NK-92 treated with Interleukin-12 subunit alpha and Interleukin-12 subunit beta, amount 100 ng/mL, for 24 hours (cell line): Measurements from ENCODE around the gene DNAJC1.

ENCODE experiments used
- DNase-seq: peaks from one replicate; lab custom pipeline; 2025; lab: John Stamatoyannopoulos, UW

DNAJC1 gene

DNA sequence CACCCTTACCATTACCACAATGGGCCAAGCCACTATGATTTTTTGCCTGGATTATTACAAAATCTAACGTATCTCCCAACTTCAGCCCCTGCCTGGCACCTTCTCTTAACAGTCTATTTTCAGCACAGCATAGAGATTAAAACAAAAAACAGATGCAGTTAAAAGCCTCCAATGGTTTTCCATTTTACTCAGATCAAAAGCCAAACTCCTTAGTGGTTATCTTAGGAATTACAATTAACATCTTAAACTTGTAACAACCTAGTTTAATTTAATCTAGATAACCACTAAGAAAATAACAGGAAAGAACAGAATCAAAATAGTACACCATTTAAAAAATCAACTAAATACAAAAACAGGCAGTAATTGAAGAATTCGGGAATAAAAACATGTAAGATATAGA, 43.5 kb downstream of the DNAJC1 start:
- no peak for DNase-seq

DNA sequence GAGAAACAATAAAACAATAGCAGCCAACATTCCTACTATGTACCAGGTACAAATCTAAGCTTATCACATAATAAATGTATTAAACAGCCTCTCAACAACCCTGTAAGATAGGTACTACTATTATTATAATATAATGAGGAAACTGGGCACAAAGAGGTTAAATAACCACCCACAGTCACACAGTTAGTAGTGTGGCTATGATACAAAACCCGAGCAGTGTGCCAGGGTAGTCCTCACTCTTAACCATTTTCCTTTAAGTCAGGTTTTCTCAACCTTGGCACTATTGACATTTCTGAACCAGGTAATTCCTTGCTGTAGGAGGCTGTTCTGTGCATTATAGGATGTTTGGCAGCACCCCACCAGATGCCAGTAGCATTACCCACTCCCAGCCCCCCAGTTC, 48.8 kb downstream of the DNAJC1 start:
- DNase-seq = no peak

DNA sequence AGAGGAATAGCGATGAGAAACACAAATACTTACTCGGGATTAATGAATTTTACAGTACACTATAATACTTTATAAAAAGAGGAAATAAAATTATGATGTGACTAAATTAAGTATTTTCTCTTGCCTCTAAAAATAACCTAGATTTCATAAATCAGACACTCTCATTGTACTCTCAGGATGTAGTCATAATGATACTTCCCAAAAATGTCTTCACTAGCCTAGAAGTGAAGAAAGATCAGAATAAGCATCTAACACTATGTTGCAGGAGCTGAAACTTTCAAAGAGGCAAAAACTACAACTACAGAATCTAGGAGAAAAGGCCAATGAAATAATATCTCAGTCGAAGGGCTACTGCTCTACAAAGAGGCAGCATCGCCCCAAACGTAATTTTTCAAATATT, 49.4 kb downstream of the DNAJC1 start:
- no peak for DNase-seq

DNA sequence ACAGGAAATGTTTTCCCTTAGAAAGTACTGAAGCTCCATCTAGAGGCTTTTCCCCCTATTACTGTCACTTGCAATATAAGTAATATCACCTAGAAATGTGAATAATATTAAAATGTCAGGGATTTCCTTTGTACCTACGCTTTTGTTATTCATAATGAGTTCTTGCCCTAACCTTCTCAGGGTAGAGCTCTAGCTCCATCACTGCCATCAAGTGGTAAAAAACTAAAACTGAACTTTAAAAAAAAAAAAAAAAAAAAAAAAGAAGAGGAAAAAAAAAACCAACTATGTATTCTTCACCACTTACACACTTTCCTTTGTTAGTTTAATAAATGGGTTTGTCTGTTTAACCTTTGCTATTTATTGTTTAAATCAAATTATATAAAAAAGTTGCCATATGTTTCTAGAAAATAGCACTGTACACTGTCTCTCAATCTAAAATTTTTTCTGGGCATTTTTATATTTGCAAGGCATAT, 49.9 kb downstream of the DNAJC1 start:
- DNase-seq = no peak

DNA sequence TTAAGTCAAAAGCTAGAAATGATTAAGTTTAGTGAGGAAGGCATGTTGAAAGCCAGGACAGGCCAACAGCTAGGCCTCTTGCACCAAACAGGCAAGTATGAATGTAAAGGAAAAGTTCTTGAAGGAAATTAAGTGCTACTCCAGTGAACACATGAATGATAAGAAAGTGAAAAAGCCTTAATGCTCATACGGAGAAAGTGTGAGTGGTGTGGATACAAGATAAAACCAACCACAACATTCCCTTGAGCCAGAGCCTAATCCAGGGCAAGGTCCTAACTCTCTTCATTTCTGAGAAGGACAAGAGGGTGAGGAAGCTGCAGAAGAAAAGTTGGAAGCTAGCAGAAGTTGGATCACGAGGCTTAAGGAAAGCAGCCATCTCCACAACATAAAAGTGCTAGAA, 53.0 kb downstream of the DNAJC1 start:
- no peak for DNase-seq

DNA sequence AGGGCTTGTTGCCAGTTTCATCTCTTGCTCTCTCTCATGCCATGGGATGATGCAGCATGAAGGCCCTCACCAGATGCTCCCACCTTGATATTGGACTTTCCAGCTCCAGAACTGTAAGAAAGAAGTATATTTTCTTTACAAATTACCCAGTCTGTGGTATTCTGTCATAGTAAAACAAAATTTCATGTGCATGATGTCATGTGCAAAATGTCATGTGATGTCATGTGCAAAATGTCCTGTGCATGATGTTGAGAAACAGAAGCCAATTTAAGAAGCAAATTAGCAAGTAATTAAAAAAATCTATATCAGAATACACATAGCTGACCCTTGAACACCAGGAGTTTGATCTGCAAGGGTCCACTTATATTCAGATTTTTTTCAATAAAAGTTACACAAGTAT, 56.6 kb downstream of the DNAJC1 start:
- DNase-seq = no peak

DNA sequence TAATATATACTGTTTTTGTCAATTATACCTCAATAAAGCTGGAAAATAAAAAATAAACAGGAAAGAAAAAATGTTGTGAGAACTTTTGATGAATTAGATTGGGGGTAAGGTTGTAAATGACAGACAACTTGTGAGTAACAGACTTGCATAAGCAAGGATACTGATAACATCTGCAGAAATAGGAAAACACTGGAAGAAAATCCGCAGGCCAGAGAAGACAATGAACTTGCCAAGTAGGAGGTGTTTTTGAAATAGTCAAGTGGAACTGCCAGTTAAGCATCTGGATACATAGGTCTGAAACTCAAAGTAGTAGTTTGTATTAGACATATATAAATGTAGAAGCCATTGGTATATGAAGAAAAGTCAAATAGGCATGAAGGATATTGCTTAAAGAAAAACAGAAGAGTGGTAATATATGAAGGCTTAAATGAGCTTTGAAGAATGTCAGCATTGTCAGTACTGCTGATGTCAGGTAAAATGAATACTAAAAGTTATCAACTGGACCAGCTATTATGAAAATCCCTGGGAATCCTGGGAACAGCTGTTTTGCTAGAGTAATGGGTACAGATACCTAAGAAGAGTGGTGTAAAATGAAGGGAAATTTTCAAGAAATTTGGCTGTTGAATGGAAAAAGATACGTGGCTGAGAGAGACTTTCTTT, 58.7 kb downstream of the DNAJC1 start:
- no peak for DNase-seq

DNA sequence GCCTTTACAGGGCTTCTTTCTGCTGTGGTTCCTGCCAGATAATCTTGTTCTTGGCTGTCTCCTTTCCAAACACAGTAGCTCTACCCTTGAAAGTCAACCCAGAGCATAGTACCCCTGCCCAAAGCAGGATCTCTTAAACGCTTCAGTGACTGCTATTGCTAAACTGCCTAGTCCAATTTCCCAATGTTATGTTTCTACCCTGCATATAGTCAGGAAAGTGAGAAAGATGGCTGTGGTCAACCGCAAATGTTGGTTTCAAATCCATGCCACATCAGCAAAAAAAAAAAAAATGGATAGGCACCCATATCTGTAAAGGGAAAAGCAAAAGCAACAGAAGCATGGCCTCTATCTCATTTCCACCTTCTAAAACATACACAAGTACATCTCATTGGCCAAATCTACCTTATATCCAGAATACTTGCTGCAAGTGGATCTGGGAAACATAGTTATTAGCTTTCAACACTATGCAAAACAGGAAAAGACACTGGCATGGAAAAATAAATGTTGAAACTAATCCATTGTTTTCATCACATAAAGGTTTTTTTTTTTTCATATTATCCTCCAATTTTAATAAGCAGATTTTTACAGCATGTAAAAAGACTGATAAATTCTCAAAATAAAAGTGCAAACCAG, 59.8 kb downstream of the DNAJC1 start:
- no peak for DNase-seq

DNA sequence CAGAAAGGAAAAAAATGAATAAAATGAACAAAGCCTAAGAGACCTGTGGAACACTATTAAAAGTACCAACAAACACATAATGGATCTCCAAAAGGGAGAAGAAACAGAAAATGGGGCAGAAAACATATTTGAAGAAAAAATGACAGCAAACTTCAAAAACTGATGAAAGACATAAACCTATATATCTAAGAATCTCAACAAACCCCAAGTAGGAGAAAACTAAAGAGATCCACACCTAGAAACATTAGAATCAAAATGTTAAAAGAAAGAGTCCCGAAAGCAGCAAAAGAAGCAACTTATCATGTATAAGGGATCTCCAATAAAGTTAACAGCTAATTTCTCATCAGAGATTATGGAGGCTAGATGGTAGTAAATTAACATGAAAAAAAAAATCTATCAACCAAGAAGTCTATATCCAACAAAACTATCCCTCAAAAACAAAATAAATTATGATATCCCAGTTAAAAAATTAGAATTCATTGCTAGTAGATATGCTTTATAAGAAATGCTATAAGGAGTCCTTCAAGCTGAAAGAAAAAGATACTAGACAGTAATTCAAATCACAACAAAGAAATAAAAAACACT, 68.0 kb downstream of the DNAJC1 start:
- no peak for DNase-seq

DNA sequence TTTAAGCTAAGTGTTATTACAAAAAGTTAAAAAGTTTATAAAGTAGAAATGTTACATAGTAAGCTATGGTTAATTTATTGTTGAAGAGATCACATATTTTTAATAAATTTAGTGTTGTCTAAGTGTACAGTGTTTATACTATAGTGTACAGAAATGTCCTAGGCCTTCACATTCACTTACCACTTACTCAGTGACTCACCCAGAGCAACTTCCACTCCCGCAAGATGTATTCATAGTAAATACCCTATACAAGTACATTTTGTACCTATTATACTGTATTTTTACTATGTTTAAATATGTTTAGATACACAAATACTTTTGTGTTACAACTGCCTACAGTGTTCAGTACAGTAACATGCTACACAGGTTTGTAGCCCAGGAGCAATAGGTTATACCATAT, 69.2 kb downstream of the DNAJC1 start:
- no peak for DNase-seq

DNA sequence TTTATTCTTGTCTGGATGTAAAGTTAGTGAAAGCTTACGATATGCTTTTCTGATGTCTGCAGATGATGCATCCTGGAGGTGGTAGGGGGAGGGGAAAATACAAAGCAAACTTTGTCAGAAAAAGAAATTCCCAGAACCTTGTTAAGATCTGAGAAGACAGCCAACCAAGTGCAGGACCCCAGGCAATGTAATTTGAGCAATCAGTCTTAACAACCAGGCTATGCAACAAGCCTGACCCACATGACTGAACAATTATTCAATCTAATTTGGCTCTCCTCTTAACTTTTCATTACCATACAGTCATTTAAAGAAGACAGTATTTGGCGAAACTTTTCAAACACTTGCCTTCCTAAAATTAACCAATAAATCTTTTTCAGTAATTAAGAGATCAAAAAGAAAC, 74.5 kb downstream of the DNAJC1 start:
- DNase-seq = no peak

DNA sequence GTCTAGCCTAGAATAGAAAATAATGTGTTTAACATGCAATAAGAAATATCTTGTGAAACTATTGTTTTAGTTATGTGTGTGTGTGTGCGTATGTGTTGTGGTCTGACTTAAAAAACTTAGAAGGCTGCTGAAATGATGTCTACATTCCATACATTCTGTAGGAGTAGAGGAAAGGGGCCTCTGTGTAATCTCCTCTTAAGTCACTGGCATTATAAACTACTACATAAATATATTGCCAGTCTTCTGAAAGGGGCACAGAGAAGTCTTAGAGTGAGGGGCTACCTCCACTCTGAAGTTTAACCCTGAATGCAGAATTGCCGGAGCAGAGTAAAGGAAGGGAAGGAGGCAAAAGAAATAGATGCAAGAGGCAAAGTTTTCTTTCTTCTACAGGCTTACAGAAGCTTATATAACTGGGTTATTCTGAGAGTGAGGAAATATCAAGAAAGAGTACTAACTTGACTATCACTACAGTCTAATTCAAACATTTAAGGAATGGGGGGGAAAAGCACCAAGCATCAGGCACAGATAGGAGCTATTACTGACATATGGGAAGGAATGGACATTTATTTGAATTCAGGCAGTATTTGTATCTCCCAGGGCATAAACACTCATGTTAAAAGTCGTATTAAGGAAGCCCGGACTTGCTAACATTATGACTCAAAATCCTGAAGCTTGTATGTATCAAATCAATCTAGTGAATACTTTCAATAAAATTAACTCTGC, 75.7 kb downstream of the DNAJC1 start:
- DNase-seq = no peak

DNA sequence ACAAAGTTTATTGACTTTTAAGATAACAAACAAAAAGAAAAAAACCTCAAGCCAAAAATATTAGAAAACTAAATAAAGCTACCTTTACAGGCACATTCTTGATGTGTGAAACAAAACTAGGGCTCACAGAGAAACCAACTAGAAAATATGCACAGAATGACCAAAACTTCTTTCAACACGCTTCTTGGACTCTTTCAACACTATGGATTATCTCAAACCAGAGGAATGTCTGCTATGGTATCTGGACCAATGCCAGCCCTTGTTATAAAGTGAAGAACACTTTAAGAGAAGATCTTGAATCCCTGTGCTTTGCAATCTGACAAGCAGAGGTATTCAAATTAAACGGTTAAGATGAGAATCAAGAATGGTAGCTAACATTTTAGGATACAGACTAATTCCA, 76.6 kb downstream of the DNAJC1 start:
- DNase-seq = no peak

DNA sequence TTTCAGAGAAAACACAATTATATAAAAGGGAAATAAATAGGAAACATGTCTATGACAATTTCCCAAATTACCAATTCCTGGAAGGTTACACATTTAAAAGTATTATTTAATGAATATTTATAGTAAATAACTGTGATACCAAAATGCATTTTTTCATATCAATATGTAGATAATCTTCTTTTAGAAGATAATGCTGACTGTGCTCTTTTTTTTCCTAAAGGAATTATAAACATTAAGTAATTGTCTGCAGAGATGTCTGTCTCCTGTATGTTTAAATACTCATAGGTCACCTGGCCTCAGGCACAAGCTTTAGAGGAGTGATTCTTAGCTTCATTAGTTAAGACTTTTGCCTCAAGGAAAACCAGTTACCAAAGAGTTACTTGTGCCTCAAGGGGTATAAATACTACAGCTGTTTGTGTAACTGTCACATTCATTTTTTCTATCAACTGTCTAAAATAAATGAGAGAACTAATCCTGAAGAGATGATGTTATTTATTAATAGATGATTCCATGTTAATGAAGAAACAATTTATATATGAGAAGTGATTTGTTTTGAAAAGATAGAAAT, 77.1 kb downstream of the DNAJC1 start:
- DNase-seq = no peak

DNA sequence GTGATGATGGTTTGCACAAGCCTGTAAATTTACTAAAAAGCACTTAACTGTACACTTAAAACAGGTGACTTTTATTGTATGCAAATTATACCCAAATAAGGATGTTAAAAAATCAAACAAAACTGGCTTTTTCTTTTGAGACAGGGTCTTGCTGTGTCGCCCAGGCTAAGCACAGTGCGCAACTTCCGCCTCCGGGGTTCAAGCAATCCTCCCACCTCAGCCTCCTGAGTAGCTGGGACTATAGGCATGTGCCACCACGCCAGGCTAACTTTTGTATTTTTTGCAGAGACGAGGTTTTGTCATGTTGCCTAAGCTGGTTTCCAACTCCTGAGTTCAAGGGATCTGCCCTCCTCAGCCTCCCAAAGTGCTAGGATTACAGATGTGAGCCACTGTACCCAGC, 77.7 kb downstream of the DNAJC1 start:
- DNase-seq = no peak

DNA sequence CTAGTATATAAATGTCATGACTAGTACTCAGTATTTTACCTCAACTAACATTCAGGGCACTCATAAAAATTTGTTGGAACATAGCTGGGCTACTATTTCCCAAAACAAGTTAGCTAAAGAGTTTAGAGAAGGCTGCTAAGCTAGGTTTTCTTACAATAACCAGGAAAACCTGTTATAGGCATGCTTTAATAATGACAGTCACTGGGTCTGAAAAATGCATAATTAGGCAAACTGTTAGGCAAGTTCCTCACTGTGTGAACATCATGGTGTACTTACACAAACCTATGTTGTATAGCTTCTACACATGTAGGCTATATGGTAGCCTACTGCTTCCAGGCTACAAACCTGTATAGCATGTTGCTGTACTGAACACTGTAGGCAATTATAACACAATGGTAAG, 79.0 kb downstream of the DNAJC1 start:
- DNase-seq = no peak

DNA sequence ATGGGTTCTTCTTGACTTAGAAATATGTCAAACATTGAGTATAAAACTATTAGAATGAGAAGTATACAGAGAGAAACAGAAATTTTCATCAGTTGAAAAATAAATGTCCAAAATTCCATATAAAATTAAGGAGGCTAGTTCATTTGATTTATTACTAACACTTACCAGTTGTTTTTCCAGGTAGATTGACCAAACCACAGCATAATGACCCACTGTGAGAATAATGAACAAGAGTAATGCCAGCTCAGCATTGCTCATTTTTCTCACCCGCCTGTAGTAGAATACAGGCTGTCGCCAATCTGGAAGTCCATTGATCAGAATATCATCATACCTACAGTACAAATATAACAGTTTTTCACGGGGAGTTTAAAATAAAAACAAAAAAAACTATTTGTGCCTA, 82.9 kb downstream of the DNAJC1 start:
- no peak for DNase-seq

DNA sequence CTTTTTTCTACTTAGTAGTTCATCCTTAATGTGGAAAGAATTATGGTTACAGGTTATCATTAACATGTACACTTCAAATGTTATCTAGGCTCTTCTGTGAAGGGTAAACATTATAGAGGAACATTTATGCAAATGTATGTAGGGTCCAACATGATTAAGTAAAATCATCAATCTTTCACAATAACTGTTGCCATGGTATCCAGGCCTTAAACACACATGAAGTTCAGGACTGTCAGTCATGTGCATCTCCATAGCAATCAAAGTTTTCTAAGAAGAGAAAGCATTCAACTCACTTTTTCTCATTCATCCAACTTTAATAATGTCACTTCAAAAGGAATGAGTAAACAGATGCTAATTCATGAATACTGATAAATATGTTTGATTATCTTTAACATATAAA, 83.6 kb downstream of the DNAJC1 start:
- DNase-seq = no peak

DNA sequence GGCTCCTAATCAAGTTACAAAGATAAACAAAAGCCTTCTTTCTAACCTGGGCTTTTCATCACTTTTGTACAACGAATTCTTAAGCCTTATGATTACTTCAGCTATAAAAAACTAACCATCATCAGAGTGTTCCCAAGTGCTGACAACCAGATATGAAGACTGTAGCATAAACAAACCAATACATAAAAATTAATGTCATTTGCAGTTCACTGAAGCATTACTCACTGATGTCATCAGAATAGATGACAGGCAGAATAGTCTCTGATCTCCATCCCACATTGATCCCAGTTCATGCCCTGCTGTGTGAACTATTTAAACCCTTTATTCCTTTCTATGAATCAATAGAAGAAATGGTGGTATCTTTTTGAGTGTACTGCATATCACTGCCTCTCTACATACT, 84.4 kb downstream of the DNAJC1 start:
- DNase-seq = no peak

DNA sequence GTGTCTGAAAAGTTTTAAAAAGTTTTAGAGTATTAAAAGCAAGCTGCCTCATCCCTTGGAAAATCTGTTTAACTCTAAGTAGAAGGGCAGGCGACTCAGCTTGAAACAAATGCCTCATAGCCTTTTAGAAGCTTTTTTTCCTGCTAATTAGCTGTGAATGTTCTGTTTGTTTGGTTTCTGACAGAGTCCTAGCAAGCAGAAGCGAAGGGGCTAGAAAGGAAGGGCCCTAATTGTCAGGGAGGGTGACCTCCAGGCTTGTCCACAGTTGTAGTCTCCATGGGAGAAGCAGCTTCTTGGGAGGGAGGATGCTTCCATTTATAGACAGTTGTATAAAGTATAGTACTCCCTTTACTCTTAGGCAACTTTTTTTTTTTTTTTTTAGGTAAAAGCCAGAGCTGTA, 90.9 kb downstream of the DNAJC1 start:
- no peak for DNase-seq

DNA sequence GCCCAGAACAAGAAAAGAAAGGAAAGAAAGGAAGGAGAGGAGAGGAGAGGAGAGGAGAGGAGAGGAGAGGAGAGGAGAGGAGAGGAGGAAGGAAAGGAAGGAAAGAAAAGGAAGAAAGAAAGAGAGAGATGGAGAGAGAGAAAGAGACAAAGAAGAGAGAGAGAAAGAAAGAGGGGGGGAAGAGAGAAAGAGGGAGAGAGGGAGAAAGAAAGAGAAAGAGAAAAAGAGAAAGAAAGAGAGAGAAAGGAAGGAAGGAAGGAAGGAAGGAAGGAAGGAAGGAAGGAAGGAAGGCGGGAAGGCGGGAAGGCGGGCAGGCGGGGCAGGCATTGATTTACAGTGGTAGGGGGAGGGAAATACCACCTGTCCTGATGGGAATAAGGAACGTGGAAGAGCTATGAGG, 92.7 kb downstream of the DNAJC1 start:
- DNase-seq = no peak

DNA sequence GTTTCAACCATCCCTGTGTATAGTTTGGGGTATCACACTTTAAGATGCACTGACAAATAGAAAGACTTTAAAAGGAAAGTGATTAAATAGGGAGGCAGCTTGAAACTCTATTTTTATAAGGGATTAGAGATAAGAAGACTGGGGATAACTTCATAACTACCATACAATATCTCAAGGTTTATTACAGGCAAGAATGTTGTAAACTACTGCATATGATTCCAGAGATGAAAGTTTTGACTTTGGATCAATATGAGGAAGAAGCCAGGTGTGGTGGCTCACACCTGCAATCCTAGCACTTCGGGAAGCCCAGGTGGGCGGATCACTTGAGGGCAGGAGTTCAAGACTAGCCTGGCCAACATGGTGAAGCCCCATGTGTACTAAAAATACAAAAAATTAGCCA, 96.1 kb downstream of the DNAJC1 start:
- no peak for DNase-seq

DNA sequence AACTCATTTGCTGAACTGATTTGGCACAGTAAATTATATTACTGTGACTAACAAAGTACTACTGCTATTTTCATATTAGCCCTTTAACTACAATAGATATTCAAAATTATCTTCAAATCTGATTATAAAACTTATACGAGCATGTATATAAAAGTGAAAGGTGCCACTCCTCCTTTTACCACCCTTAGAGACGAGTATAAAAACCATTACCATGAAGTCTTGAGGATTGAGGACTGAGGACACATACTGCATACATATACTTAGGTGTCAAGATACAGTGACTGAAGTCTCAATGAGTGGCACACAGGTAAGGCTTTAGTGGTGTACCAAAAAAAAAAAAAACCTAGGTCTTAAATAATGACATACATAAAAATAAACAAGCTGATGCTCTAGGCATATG, 98.6 kb downstream of the DNAJC1 start:
- DNase-seq = no peak
